Vagina (tissue), 2 donors: ENCODE data around the gene ASB18.

Experiments used
- CTCF ChIP-seq, 3 experiments: fragments of 450-650 bp in 2 of 3; fragments of 200-600 bp in 1 of 3; sonication (generic) in 1 of 3; IDR thresholded peaks; one replicate each; pipeline ENCODE4 v1.5.1; 2017 to 2019; ENCODE audit warnings: antibody characterized with exemption in 3 of 3, mild to moderate bottlenecking in 2 of 3, moderate library complexity in 2 of 3
- POLR2A ChIP-seq, 2 donors: fragments of 450-650 bp; IDR thresholded peaks; one replicate each; pipeline ENCODE4 v1.6.1; 2017; ENCODE audit warnings: antibody characterized with exemption in 2 of 2, mild to moderate bottlenecking in 2 of 2, moderate library complexity in 2 of 2

- TF ChIP-seq CTCF (IDR thresholded peaks at IDR 0.05) (no peak), POLR2A (IDR thresholded peaks at IDR 0.05) (no peak)
Observed at GRCh38 chr2:236178890-236179235, 85.3 kb downstream of the ASB18 start.
